ENCODE data around the gene GUCD1. TPM values are rescaled to one million over a fixed set of nuclear protein-coding genes. Genes with fewer than 3 reads are reported as not detected.
A peak's percentile ranks its signal among the peaks of the same experiment; 100 is the strongest.

Gene GUCD1
- total and polyA plus RNA-seq, 9 of the 15 experiments (the other 6 are each of a cell fraction or from before 2014, with no cell fraction given): 31.5 to 67.8 (median 50.3) TPM

DNA sequence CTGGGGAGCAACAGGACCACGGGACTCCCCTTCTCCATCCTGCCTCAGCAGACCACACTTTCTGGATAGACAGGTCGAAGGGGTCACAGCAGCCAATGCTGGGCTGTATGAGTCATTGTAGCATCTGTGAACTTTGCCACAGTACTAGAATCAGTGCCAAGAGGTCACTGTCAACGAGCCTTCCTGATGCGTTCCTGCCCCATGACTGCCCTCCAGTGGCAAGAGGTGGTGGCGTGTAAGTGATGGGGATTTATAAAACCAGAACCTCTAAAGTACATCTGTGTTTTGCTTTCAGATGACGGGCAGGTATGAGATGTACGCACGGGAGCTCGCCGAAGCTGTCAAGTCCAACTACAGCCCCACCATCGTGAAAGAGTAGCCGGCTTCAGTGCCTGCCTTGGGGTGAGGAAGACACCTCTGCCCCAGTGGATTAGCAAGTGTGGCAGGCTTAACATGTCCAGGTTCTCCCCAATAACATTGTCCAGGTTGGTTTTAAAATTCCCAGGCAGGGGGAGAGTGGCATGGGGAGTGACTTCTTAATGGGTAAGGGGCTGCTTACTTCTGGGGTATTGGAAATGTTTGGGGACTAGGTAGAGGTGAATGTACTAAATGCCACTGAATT is 29.4 kb downstream of the GUCD1 start (continued):
- TF ChIP-seq ATF7 (IDR thresholded peaks at IDR 0.05) (peak; percentile 38; the same call in 1 of the 2 replicates), HNRNPL (IDR thresholded peaks at IDR 0.05; ENCODE audit: low read depth, low read length) (no peak), EP400 (IDR thresholded peaks at IDR 0.05) (no peak), CBFA2T3 (IDR thresholded peaks at IDR 0.05) (peak; percentile 52), ZNF436 (CRISPR knock-in tag; IDR thresholded peaks at IDR 0.05) (no peak), POLR2AphosphoS5 (IDR thresholded peaks at IDR 0.05; ENCODE audit: control insufficient read depth, insufficient read depth, low read depth, low read length) (no peak), PHF21A (IDR thresholded peaks at IDR 0.05; ENCODE audit: borderline replicate concordance, low read depth) (peak; percentile 13; the same call in 1 of the 2 replicates), NFIC (IDR thresholded peaks at IDR 0.05) (peak; percentile 39), KLF6 (CRISPR knock-in tag; IDR thresholded peaks at IDR 0.05; ENCODE audit: borderline replicate concordance) (no peak), ZNF384 (IDR thresholded peaks at IDR 0.05; ENCODE audit: low read depth, low read length) (no peak), FOSL1 (tag; conservative IDR thresholded peaks at IDR 0.05) (peak; percentile 83), SMAD4 (CRISPR knock-in tag; conservative IDR thresholded peaks at IDR 0.05) (no peak), CTBP1 (IDR thresholded peaks at IDR 0.05; ENCODE audit: borderline replicate concordance) (peak; percentile 87), NR2C1 (IDR thresholded peaks at IDR 0.05) (peak; percentile 83), NR2C1 (tag; IDR thresholded peaks at IDR 0.05) (peak; percentile 89), ZNF696 (CRISPR knock-in tag; conservative IDR thresholded peaks at IDR 0.05) (no peak), ATF1 (CRISPR knock-in tag; IDR thresholded peaks at IDR 0.05) (no peak), ATF1 (tag; IDR thresholded peaks at IDR 0.05) (peak; percentile 44; the same call in 1 of the 2 replicates)
- TF ChIP-seq, protein P1, sequence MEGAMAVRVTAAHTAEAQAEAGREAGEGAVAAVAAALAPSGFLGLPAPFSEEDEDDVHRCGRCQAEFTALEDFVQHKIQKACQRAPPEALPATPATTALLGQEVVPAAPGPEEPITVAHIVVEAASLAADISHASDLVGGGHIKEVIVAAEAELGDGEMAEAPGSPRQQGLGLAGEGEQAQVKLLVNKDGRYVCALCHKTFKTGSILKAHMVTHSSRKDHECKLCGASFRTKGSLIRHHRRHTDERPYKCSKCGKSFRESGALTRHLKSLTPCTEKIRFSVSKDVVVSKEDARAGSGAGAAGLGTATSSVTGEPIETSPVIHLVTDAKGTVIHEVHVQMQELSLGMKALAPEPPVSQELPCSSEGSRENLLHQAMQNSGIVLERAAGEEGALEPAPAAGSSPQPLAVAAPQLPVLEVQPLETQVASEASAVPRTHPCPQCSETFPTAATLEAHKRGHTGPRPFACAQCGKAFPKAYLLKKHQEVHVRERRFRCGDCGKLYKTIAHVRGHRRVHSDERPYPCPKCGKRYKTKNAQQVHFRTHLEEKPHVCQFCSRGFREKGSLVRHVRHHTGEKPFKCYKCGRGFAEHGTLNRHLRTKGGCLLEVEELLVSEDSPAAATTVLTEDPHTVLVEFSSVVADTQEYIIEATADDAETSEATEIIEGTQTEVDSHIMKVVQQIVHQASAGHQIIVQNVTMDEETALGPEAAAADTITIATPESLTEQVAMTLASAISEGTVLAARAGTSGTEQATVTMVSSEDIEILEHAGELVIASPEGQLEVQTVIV (CRISPR knock-in tag; IDR thresholded peaks at IDR 0.05; ENCODE audit: borderline replicate concordance): no peak
- TF ChIP-seq, protein P2, sequence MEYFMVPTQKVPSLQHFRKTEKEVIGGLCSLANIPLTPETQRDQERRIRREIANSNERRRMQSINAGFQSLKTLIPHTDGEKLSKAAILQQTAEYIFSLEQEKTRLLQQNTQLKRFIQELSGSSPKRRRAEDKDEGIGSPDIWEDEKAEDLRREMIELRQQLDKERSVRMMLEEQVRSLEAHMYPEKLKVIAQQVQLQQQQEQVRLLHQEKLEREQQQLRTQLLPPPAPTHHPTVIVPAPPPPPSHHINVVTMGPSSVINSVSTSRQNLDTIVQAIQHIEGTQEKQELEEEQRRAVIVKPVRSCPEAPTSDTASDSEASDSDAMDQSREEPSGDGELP (CRISPR knock-in tag; IDR thresholded peaks at IDR 0.05; ENCODE audit: borderline replicate concordance): peak; percentile 72; the same call in 1 of the 2 replicates
- TF ChIP-seq, protein P3, sequence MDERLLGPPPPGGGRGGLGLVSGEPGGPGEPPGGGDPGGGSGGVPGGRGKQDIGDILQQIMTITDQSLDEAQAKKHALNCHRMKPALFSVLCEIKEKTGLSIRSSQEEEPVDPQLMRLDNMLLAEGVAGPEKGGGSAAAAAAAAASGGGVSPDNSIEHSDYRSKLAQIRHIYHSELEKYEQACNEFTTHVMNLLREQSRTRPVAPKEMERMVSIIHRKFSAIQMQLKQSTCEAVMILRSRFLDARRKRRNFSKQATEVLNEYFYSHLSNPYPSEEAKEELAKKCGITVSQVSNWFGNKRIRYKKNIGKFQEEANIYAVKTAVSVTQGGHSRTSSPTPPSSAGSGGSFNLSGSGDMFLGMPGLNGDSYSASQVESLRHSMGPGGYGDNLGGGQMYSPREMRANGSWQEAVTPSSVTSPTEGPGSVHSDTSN (CRISPR knock-in tag; IDR thresholded peaks at IDR 0.05; ENCODE audit: low read depth): no peak
- TF ChIP-seq, protein P3 (tag; conservative IDR thresholded peaks at IDR 0.05; ENCODE audit: low read depth): no peak
